Osteoblast (primary cell): ENCODE data around the gene CAPZA2. TPM values are rescaled to one million over a fixed set of nuclear protein-coding genes. Genes with fewer than 3 reads are reported as not detected.

Experiments
- DNase-seq: peaks from one replicate; pipeline ENCODE4 v3.0.0; 2011; ENCODE audit warnings: low spot score, mixed read lengths; ENCODE audit not compliant: insufficient read length; ENCODE audit errors: missing footprints
- H2AFZ ChIP-seq: 2 replicates; pipeline ENCODE4 v1.6.0; 2011; ENCODE audit warnings: mild to moderate bottlenecking, low read length
- H3K27ac ChIP-seq: 2 replicates; pipeline ENCODE4 v1.5.1; 2011; ENCODE audit warnings: mild to moderate bottlenecking, low read depth, low read length, moderate library complexity
- H3K27me3 ChIP-seq: 2 replicates; pipeline ENCODE4 v1.6.0; 2012; ENCODE audit warnings: mild to moderate bottlenecking, control low read depth, inconsistent platforms, low read length, moderate library complexity; ENCODE audit not compliant: insufficient read depth
- H3K36me3 ChIP-seq: 2 replicates; pipeline ENCODE4 v1.5.1; 2011; ENCODE audit warnings: mild to moderate bottlenecking, low read length, control low read depth, moderate library complexity; ENCODE audit not compliant: insufficient read depth
- H3K4me1 ChIP-seq: 2 replicates; pipeline ENCODE4 v1.5.1; 2011; ENCODE audit warnings: mild to moderate bottlenecking, low read length, control low read depth, moderate library complexity; ENCODE audit not compliant: insufficient read depth
- H3K4me2 ChIP-seq: 2 replicates; pipeline ENCODE4 v1.6.0; 2011; ENCODE audit warnings: mild to moderate bottlenecking, low read length; ENCODE audit not compliant: insufficient read depth
- H3K4me3 ChIP-seq: fragments of 200-600 bp; sonication (generic); 3 replicates; pipeline ENCODE4 v1.5.1; 2012; ENCODE audit warnings: mild to moderate bottlenecking, low read length, inconsistent platforms; ENCODE audit not compliant: insufficient read depth
- H3K79me2 ChIP-seq: 2 replicates; pipeline ENCODE4 v1.6.0; 2012; ENCODE audit warnings: mild to moderate bottlenecking, low read length, control low read depth, inconsistent platforms; ENCODE audit not compliant: insufficient read depth
- H3K9me3 ChIP-seq: 2 replicates; pipeline ENCODE4 v1.5.1; 2011; ENCODE audit warnings: low read depth, low read length, control low read depth
- H4K20me1 ChIP-seq: 2 replicates; pipeline ENCODE4 v1.6.0; 2012; ENCODE audit warnings: mild to moderate bottlenecking, low read length, control low read depth; ENCODE audit not compliant: insufficient read depth
- total RNA-seq: library from RNA; depleted of rRNA; stranded (reverse); fragments of >200 nt; gene quantifications from 2 replicates; pipeline ENCODE4 v1.2.3, GENCODE V29; 2012
- TF ChIP-seq, protein P1 (sequence below): IDR thresholded peaks from 2 replicates; pipeline ENCODE4 v1.5.1; 2011; ENCODE audit warnings: mild to moderate bottlenecking, low read depth, low read length, moderate library complexity; ENCODE audit errors: extremely low read depth

CAPZA2 gene
- total RNA-seq, 1 donor = 173 TPM

DNA sequence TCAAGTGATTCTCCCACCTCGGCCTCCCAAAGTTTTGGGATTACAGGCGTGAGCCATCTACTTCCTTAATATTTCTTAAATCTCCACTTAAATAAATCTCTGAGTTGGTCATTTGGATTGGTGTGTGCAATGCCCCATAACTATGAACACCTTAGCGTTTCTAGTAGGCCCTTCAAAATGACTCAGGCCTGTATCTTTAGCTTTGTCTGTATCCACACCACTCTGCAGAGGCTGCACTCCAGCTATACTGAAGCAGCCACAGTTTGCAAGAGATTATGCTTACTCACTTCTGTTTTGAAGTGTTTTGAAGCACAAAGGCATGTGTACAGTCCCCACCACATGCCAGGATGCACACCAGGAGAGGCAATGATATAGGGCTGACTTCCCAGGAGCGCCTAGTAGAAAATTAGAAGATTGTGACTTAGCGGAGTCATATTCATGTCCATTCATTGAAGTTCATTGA, 88.5 kb downstream of the CAPZA2 start:
- H3K4me2 ChIP-seq = no peak overlapping the region
- peaks cover 19% of the 10 kb centered on the region for H3K4me1 ChIP-seq
- peak; percentile 37 for DNase-seq
- no peaks in the 10 kb centered on the region for H3K36me3 ChIP-seq
- no peaks in the 10 kb centered on the region for H3K27me3 ChIP-seq
- TF ChIP-seq, protein P1, sequence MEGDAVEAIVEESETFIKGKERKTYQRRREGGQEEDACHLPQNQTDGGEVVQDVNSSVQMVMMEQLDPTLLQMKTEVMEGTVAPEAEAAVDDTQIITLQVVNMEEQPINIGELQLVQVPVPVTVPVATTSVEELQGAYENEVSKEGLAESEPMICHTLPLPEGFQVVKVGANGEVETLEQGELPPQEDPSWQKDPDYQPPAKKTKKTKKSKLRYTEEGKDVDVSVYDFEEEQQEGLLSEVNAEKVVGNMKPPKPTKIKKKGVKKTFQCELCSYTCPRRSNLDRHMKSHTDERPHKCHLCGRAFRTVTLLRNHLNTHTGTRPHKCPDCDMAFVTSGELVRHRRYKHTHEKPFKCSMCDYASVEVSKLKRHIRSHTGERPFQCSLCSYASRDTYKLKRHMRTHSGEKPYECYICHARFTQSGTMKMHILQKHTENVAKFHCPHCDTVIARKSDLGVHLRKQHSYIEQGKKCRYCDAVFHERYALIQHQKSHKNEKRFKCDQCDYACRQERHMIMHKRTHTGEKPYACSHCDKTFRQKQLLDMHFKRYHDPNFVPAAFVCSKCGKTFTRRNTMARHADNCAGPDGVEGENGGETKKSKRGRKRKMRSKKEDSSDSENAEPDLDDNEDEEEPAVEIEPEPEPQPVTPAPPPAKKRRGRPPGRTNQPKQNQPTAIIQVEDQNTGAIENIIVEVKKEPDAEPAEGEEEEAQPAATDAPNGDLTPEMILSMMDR = no peak
- H3K9me3 ChIP-seq = no peaks in the 10 kb centered on the region
- H4K20me1 ChIP-seq = no peaks in the 10 kb centered on the region
- no peak overlapping the region for H2AFZ ChIP-seq
- H3K27ac ChIP-seq = no peak overlapping the region
- H3K4me3 ChIP-seq = no peak overlapping the region
- peaks cover 17% of the 10 kb centered on the region for H3K79me2 ChIP-seq

DNA sequence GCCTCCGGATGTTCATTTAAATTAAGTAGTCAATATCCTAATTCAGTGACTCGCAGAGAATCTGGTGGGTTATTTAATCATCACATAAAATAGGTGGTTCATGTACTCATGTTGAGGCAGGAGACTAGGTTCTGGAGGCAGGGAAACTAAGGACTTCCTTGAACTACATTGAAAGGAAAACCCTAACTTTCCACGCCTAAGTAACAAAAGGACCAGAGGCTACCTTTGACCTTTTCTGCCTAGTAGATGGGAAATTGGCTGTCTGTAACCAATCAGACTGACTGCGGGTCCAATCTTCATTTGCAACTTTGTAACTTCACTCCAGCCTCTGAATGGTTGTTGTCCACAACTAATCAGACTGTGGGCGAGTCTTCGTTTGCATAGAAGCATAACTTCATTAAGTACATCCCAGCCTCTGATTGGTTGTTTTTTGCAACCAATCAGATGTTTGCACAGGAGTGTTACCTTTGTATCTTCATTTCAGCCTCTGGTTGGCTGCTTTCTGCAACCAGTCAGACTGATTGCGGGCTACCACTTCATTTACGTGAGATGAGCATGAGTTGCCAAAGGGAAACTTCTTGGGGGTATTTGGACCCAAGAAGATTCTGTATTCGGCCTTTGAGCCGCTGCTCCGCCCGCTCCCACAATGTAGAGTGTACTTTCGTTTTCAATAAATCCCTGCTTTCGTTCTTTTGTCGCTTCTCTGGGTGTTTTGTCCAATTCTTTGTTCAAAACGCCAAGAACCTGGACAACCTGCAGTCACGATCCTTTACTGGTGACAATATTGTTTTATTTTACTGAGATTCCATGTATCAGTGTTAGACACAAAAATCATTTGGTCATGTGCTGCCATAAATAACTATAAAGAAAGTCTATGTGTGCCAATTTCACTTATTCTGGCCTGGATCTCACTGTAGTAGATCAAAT, 89.2 kb downstream of the CAPZA2 start:
- Histone ChIP-seq H3K79me2 (peaks cover 24% of the 10 kb centered on the region), H3K27me3 (no peaks in the 10 kb centered on the region), H3K36me3 (no peaks in the 10 kb centered on the region), H3K27ac (no peak overlapping the region), H4K20me1 (no peaks in the 10 kb centered on the region), H3K4me2 (no peak overlapping the region), H3K4me3 (no peak overlapping the region), H2AFZ (no peak overlapping the region), H3K9me3 (no peaks in the 10 kb centered on the region), H3K4me1 (peaks cover 21% of the 10 kb centered on the region)
- no peak for DNase-seq
- TF ChIP-seq, protein P1 = no peak

DNA sequence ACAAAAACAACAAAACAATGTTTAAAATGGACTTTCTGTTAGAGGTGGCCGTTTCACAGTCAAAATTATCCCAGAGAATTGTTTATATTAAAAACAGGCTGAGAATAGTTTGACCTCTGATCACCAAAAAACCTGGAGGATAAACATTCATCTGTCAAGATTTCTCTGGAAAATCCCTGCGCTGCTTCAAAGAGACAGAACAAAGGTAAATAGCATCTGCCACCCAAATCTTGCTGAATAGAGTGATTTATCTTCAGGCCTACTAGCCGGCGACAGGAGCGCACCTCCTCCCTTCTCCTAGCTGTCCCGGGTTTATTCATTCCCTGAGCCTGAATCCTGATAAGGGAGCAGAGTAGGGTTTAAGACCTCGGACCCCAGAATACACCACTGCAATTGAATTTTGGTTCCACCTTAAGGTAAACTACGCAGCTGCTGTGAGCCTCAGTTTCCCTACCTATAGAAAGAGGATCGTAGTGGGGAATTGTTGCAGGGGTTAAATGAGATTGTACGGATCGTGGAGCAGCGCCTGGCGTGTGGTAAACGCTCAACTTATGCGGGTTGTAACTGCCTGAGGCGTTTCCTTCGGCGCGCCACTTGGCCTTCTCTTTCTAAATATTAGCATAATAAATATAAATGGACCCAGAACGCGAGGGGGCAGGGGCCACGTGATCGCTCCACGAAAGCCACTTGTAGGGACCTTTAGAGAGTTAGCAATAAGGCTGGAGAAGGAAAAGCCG, 90.4 kb downstream of the CAPZA2 start:
- Histone ChIP-seq H3K4me3 (peak overlapping the region; percentile 89), H3K4me1 (peaks cover 21% of the 10 kb centered on the region), H3K27ac (peak overlapping the region; percentile 87), H3K9me3 (no peaks in the 10 kb centered on the region), H3K27me3 (no peaks in the 10 kb centered on the region), H4K20me1 (no peaks in the 10 kb centered on the region), H3K36me3 (no peaks in the 10 kb centered on the region), H3K4me2 (peak overlapping the region; percentile 99), H2AFZ (peak overlapping the region; percentile 97), H3K79me2 (peaks cover 36% of the 10 kb centered on the region)
- TF ChIP-seq, protein P1 = no peak
- DNase-seq = peak; percentile 11

DNA sequence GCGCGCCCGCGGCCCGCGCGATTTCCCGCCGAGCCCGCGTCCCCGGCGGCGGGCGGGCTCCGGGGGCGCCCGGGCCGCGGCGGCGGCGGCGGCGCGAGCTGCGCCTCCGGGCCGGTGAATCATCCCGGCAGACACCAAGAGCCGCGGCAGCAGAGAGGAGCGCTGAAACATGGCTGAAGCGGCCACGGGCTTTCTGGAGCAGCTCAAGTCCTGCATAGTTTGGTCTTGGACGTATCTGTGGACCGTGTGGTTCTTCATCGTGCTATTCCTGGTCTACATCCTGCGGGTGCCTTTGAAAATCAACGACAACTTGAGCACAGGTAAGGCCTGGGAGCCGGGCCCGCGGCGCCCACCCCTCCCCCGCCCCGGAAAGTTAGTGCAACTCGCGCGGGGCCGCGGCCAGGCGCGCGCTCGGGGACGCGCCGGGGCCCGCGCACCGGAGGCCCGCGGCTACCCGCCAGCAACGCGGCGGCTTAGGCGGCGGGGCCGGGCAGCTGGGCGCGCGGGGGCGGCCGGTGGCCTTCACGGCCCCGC, 91.1 kb downstream of the CAPZA2 start, which contains the start of gene ST7:
Gene ST7, plus strand, starts transcription at position 130 of the 534 bp plus-strand sequence. Its CDS starts 40 bp downstream, at position 170.
- Histone ChIP-seq H3K4me2 (peak within 1 kb of the TSS; percentile 99), H4K20me1 (no peaks in the 10 kb centered on the region), H3K4me3 (peak within 1 kb of the TSS; percentile 89), H3K27me3 (no peaks in the 10 kb centered on the region), H3K79me2 (peaks cover 42% of the 10 kb centered on the region), H3K36me3 (no peaks in the 10 kb centered on the region), H3K9me3 (no peaks in the 10 kb centered on the region), H2AFZ (peak within 1 kb of the TSS; percentile 97), H3K4me1 (peaks cover 21% of the 10 kb centered on the region), H3K27ac (peak within 1 kb of the TSS; percentile 87)
- TF ChIP-seq, protein P1 = no peak
- DNase-seq = peak; percentile 96
